CD4-positive, alpha-beta T cell treated with Interleukin-4 for 1 hour (primary cell): ENCODE results near the gene DVL3.
A peak's percentile ranks its signal among the peaks of the same experiment; 100 is the strongest.
"Not testable (repeated sequence)": the region's sequence is repeated elsewhere in the genome, so short reads cannot be mapped to it uniquely, and the experiment has no call there.

Experiments used
- DNase-seq, 2 donors: peaks; one replicate each; pipeline ENCODE4 v3.0.0-alpha.2; 2020 to 2022

DVL3 gene

DNA sequence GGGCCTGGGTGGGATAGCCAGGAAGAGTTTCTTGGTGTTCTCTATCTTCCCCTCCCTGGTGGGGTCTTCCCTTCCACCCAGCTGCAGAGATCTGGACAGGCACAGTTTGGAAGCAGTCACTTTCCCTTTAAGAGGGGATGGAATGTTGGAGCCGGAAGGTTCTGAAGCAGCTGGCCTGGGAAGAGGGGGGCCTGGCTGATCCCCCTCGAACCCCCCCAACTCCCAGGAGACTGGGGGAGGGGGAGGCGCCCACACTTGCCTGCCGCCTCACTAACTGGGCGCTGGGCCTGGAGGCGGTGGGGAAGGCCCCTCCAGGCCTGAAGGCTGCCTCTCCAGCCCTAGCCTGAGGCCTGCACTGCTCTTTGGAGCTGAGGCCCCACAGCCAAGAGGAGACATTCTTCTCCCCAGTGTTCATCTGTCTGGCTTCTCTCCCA is 1.4 kb downstream of the DVL3 start:
- no peak for DNase-seq

DNA sequence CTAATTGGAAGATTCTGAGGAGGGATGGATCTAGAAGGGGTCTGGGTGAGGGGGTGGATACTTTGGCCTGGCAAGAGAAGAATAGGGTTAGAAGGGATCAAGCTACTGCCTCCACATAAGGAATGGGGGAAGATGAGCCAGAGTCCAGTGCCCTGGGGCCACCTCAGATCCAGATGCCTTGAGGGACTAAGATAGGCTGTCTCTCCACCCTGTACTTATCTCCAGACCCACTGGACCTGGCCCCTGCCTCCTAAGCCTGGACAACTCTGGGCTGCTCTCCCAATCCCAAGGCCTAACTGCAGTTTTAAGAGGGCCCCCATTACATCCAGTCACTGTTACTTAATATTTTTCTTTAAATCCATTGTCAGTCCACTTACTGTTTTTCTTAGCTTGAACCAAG is 2.0 kb downstream of the DVL3 start:
- no peak for DNase-seq

DNA sequence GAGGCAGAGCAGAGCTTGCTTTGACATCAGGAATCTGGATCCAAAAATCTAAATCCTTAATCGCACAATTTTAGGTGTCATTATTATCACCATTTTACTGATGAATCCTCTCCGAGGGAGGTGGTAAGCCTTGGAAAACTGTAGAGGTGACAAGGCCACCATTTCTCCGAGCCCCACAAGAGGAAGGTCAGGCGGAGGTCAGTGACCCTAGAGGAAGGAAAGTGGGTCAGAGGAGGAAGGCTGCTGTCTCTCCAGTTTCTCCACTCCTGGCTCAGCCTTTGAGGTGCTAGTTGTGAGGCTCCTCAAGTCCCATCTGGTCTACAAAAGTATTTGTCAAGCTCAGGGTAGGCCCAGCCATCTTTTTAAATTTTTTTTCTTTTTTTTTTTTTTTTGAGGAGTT is 3.2 kb downstream of the DVL3 start:
- no peak for DNase-seq

GRCh38 chr3:184160456-184160855 is 5.3 kb downstream of the DVL3 start:
- no peak for DNase-seq

- DNase-seq = not testable (repeated sequence)
These were observed 7.4 kb downstream of the DVL3 start for GRCh38 chr3:184162571-184163070.

- DNase-seq = no peak
These were observed 9.6 kb downstream of the DVL3 start for GRCh38 chr3:184164648-184165330.

GRCh38 chr3:184165543-184165942 is 10.4 kb downstream of the DVL3 start:
- DNase-seq = no peak

- DNase-seq = no peak
These were observed 11.5 kb downstream of the DVL3 start for GRCh38 chr3:184166671-184167070.

- no peak for DNase-seq
These were observed 12.6 kb downstream of the DVL3 start for GRCh38 chr3:184167786-184168185.

GRCh38 chr3:184168363-184169120 is 13.4 kb downstream of the DVL3 start:
- no peak for DNase-seq

GRCh38 chr3:184169896-184170875 is 15.0 kb downstream of the DVL3 start:
- no peak for DNase-seq

DNA sequence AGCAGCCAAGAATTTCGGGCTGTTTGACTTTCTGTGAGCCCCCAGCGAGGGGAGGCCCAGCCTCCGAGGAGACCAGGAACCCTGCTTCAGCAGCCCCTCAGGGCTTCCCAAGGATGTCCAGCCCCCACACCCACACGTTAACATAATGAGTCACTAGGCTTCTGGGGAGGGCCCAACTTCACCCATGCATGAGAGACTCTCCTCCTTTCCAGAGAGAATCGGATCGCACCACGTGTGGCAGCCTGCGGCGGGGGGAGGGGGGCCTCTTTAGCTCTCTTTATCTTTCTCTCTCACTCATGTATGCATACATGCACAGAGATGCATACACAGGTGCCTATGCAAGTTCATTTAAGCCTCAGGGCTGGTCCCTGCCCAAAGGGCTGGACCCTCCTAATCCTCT is 16.4 kb downstream of the DVL3 start:
- DNase-seq = no peak

DNA sequence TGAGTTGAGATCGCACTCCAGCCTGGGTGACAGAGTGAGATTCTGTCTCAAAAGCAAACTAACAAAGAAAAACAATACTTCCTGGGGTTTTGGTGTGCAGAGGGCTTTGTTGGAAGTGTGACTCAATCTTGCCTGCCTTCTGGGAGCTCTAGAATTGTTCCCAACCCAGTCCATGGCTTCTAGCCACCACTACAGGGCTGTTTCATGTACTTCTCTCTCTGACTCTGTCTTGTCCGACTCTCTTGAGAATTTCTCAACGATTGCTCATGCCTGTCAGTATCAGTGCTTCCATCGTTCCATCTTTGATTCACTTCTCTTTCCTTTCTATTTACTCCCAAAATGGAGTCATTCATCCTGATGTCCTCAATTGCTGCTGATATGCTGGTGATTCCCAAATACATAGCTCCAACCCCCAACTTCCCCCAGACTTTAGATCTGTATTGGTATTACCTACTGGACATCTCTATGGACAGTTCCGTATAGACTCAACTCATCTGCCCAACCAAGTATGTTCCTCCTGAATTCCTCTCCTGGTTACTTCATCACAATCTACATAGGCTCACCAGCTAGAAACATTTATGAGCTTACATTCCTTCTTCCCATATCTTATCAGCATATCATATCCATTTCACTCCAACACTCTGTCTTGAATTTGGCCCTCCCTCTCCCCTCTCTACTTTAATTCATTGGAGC is 17.6 kb downstream of the DVL3 start:
- DNase-seq = no peak

GRCh38 chr3:184173374-184173722 is 18.2 kb downstream of the DVL3 start:
- DNase-seq = no peak

DNA sequence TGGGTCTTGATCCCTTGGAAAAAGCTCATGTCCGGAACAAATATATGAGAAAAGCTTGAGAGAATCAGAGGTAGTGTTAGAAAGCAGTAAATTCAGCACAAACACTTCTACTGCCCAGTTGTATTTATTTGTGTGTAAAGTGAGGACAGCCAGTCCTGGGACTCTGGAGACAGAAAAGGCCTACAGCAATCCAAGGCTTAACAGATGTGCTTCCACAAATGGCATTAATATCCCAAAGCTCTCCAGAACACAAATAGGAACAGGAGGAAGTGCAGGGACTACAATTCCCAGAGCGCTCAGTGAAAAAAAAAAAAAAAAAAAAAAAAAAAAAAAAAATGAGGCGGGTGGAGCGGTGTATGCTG is 19.1 kb downstream of the DVL3 start:
- no peak for DNase-seq

DNA sequence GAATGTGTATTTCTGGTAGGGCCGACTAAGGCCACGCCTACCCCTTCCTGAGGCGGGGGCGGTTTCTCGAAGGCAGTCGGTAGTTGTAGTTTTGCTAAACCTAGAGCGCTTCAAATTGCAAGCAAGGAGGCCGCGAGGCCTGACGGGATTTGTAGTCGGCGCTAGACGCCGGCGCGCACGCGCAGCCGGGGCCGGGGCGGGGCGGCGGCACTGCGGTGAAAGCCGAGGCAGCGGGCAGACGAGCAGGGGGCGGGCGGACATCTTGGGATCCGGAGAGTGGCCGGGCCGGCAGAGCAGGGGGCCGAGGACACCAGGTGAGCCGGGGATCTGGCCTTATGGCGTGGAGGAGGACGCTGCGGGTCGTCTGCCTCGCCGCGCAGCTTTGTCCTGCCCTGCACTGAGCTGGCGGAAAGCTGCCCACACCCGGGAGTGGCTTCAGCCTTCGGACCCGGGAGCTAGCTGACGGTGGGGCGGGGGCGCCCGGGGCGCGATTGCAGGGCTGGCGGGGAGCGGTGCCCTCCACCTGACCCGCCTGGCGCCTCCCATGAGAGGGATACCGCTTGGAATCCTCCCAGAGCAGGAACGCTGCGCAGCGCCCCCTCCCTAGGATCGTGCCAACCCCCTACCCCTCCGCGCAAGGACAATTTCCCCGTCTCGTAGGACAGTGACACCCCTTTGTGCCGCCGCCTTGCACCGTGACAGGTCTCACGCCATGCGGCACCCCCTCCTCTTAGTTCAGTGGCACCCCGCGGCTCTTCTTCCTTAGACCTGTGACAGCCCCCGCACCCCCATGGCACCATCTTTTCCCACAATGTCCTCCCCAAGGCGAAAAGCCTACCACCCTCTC is 19.7 kb downstream of the DVL3 start, which contains the start of gene AP2M1:
Gene AP2M1 (plus strand): TSS at position 210 of the 847 bp plus-strand sequence. CDS start 2,139 bp downstream, outside the sequence.
- DNase-seq = peak; percentile 99

DNA sequence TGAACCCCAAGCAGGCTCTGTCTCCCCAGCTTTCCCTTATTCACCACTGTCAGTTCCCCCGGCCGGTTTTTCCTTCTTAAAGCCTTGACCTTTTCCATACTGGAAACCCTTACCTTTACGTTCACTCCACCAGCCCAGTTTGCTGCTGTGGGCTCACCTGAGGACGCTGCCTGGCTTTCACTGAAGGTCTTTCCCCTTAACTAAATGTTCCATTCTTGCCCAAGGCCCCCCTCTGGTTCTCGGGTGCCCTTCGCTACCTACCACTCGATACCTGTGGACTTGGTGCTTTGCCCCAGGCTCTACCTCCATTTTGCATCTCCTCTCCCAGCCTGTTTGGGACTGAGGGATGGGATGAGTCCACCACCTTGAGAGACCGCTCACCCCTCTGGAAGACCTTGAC is 20.3 kb downstream of the DVL3 start:
- DNase-seq = no peak

DNA sequence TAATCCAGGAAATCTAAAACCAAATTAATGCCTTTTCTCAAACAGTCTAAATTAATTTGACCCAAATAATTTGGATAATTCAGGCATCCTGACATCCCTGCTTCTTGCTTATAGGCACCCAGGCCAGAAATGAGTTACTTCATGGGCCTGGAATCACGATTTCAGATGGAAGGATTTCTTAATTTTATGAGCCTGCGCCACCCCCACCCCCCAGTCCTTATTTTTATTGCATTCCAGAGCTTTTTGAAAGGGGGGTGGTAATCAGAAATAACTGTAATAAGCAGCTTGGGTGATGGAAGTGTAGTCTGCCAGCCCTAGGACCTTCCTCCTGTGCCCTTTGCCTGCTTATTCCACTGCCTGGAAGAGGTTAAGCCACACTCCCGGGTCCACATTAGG is 20.8 kb downstream of the DVL3 start:
- DNase-seq = no peak

DNA sequence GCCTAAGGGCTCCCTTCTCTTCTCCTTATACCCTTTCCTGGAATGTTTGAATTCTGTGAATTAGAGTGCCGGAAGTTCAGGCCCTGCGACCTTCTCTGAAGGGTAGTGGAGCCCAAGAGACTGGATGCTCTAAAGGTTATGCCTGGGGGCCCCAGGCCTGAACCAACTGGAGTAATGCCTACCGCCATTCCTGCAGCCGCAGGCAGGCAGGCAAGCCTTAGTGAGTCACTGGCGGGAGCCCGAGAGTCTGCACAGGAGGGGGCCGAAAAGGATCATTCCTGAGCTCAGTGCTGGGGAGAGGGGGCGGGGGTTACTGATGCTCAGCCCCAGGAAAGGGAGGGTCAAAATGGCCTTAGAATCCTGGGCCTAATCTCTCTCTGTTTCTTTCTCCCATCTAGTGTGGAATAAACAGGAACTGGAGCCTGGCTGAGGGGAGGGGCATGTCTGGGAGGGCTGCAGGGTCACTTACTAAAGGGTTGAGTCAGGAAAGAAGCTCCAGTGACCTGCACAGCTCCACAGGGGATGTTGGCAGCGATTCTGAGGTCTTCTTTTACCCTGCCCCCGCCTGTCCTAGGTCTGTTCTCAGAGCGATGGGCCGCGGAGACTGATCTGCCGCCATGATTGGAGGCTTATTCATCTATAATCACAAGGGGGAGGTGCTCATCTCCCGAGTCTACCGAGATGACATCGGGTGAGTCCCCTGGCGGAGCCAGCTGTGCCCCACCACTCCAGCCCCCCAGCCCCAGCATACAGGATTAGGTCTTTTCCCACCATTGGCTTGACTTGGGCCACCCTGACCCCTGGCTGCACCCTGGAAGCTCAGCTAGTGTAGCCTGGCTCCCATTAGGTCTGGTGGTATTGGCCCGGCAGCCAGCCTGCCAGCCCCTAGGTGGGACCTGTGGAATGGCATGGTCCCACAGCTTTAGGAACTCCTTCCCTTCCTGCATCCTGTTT is 21.5 kb downstream of the DVL3 start:
- DNase-seq = peak in 1 of 2 donors; percentile 20

GRCh38 chr3:184177331-184177731 is 22.2 kb downstream of the DVL3 start:
- DNase-seq = no peak
